ENCODE results near the gene HOXD4. TPM values are rescaled to one million over a fixed set of nuclear protein-coding genes. Genes with fewer than 3 reads are reported as not detected.

The HOXD4 gene
- total RNA-seq, 1 donor from 2014 or later: not detected

DNA sequence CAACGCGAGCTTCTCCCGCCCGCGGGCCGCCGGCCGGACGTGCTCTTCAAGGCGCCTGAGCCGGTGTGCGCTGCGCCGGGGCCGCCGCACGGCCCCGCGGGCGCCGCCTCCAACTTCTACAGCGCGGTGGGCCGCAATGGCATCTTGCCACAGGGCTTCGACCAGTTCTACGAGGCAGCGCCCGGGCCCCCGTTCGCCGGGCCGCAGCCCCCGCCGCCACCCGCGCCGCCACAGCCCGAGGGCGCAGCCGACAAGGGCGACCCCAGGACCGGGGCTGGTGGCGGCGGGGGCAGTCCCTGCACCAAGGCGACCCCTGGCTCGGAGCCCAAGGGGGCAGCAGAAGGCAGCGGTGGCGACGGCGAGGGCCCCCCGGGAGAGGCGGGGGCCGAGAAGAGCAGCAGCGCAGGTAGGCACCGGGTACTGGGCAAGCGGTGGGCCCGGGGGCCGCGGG is 43.6 kb upstream of the HOXD4 start:
- no peak overlapping the region for H3K27ac Mint-ChIP-seq (ENCODE audit: unreplicated experiment)
- peaks cover 3% of the 10 kb centered on the region for H3K36me3 Mint-ChIP-seq (ENCODE audit: low read depth)
- peaks cover 80% of the 10 kb centered on the region for H3K27me3 Mint-ChIP-seq (ENCODE audit: low read depth)
- peaks cover 34% of the 10 kb centered on the region for H3K4me1 Mint-ChIP-seq (ENCODE audit: low read depth)
- H3K9me3 Mint-ChIP-seq (ENCODE audit: low read depth): no peaks in the 10 kb centered on the region
- no peak overlapping the region for H3K4me3 Mint-ChIP-seq (ENCODE audit: unreplicated experiment)
- TF ChIP-seq, protein P1, sequence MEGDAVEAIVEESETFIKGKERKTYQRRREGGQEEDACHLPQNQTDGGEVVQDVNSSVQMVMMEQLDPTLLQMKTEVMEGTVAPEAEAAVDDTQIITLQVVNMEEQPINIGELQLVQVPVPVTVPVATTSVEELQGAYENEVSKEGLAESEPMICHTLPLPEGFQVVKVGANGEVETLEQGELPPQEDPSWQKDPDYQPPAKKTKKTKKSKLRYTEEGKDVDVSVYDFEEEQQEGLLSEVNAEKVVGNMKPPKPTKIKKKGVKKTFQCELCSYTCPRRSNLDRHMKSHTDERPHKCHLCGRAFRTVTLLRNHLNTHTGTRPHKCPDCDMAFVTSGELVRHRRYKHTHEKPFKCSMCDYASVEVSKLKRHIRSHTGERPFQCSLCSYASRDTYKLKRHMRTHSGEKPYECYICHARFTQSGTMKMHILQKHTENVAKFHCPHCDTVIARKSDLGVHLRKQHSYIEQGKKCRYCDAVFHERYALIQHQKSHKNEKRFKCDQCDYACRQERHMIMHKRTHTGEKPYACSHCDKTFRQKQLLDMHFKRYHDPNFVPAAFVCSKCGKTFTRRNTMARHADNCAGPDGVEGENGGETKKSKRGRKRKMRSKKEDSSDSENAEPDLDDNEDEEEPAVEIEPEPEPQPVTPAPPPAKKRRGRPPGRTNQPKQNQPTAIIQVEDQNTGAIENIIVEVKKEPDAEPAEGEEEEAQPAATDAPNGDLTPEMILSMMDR (IDR thresholded peaks at IDR 0.05): no peak
- DNase-seq (ENCODE audit: low spot score): no peak

DNA sequence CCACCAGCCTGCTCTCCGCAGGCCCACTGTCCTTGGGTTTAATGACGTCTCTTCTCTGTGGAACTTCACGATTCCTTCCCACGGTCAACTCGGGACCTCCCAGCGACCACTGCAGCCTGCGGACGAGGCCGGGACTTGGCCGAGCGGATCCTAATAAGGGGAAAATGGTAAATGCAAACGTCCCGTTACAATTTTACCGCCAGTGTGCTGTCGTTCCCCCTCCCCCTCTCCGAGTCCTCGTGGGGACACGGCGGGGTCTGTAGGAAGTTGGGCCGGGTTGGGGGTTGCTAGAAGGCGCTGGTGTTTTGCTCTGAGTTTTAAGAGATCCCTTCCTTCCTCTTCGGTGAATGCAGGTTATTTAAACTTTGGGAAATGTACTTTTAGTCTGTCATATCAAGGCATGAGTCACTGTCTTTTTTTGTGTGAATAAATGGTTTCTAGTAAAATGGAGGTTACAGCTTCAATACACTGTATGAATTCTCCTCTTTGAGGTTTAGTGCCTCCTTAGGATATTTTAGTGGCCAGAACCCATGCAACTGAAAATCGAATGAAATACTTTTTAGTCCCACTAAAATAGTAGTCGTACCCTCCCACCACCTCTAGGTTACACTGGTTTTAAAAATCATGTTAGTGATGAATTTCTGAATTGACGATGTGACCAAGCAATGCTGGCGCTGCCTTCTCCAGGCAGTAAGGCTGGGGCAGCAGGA is 42.0 kb upstream of the HOXD4 start:
- Mint-ChIP-seq H3K27ac (ENCODE audit: unreplicated experiment) (no peak overlapping the region), H3K27me3 (ENCODE audit: low read depth) (peaks cover 81% of the 10 kb centered on the region), H3K36me3 (ENCODE audit: low read depth) (peaks cover 3% of the 10 kb centered on the region), H3K4me3 (ENCODE audit: unreplicated experiment) (no peak overlapping the region), H3K4me1 (ENCODE audit: low read depth) (peaks cover 30% of the 10 kb centered on the region), H3K9me3 (ENCODE audit: low read depth) (no peaks in the 10 kb centered on the region)
- DNase-seq (ENCODE audit: low spot score): no peak
- TF ChIP-seq, protein P1 (IDR thresholded peaks at IDR 0.05): no peak

DNA sequence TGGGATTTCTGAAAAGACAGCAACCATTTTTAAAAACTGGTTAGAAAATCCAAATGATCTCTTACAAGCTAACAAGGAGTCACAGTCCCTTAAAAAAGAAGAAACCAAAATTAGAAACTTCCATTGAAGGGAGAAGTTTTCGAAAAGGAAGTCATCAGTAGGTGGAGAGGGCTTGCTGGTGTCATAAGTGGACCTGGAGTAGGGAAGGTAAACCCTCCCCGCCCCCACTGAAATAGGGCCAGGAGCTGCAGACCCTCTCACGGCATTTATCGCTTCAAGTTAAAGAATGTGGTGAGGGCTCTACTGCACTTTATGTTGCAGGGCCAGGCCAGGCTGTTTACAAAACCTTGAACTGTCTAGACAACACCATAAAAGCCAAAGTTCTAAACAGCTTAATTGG is 41.4 kb upstream of the HOXD4 start:
- Mint-ChIP-seq H3K4me1 (ENCODE audit: low read depth) (peaks cover 25% of the 10 kb centered on the region), H3K4me3 (ENCODE audit: unreplicated experiment) (no peak overlapping the region), H3K9me3 (ENCODE audit: low read depth) (no peaks in the 10 kb centered on the region), H3K27ac (ENCODE audit: unreplicated experiment) (no peak overlapping the region), H3K36me3 (ENCODE audit: low read depth) (peaks cover 3% of the 10 kb centered on the region), H3K27me3 (ENCODE audit: low read depth) (peaks cover 81% of the 10 kb centered on the region)
- DNase-seq (ENCODE audit: low spot score): no peak
- TF ChIP-seq, protein P1 (IDR thresholded peaks at IDR 0.05): no peak

DNA sequence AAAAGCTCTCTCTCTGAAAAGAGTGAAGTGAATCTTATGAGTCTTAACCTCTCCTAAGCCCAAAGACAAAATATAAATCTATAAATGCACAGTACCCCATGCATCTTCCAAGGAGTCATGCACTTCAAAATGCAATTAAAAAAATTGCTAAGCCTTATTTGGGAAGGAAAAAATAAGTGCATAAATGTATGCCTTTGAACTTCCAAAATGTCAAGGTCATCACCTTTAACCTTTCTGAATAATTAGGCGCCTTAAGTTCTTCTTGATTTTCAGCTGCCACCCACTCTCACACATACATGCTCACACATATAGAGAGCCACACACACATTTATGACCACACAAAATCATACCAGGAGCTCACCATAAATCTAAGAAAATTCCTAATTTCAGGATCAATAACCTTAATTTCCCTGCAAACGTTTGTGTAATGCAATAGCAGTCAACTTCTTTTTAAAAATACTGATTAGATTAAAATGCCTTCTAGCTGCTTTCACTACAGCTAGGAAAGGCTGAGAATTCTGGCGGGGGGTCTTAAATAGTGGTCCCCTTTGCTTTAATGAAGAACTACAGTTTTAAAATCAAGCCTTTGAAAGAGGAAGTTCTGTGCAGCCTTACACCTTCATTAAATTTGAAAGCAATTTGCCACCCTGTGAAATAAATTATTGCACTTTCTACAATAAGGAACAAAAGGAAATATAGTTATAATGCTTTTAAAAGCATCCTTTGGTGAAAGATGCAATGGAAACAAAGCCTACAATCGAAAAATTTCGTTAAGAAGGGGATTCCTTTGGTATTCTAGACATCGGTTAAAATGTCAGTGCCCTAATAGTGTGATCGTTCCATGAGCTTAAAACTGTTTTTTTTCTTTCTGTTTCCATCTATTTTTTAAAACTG is 40.7 kb upstream of the HOXD4 start:
- Mint-ChIP-seq H3K4me3 (ENCODE audit: unreplicated experiment) (no peak overlapping the region), H3K27me3 (ENCODE audit: low read depth) (peaks cover 81% of the 10 kb centered on the region), H3K36me3 (ENCODE audit: low read depth) (peaks cover 3% of the 10 kb centered on the region), H3K27ac (ENCODE audit: unreplicated experiment) (no peak overlapping the region), H3K4me1 (ENCODE audit: low read depth) (peaks cover 22% of the 10 kb centered on the region), H3K9me3 (ENCODE audit: low read depth) (no peaks in the 10 kb centered on the region)
- TF ChIP-seq, protein P1 (IDR thresholded peaks at IDR 0.05): no peak
- no peak for DNase-seq (ENCODE audit: low spot score)

DNA sequence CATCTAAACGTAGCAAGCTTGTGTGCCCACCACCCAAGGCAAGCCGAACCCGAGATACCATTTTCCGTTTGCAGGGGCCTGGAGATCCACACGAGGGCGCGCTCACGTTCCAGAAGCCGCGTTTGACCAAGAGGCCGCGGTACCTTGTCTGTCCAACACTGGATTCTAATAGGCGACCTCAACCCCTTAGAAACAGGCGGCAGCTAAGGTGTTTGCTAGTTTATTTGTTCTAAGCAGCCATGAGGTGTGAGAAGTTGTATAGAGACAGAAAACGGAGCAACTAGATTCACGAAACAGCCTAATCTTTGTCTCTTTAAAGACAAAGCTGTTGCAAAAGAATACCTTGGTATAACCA is 40.1 kb upstream of the HOXD4 start:
- no peak for DNase-seq (ENCODE audit: low spot score)
- Mint-ChIP-seq H3K27me3 (ENCODE audit: low read depth) (peaks cover 80% of the 10 kb centered on the region), H3K4me3 (ENCODE audit: unreplicated experiment) (no peak overlapping the region), H3K4me1 (ENCODE audit: low read depth) (peaks cover 17% of the 10 kb centered on the region), H3K9me3 (ENCODE audit: low read depth) (no peaks in the 10 kb centered on the region), H3K36me3 (ENCODE audit: low read depth) (peaks cover 1% of the 10 kb centered on the region), H3K27ac (ENCODE audit: unreplicated experiment) (no peak overlapping the region)
- TF ChIP-seq, protein P1 (IDR thresholded peaks at IDR 0.05): peak; percentile 77
